SK-N-MC (cell line): ENCODE measurements around the gene SRD5A2.

ENCODE experiments used
- EZH2 ChIP-seq: fragments of 200-600 bp; sonication (generic); IDR thresholded peaks from one replicate; pipeline ENCODE4 v1.6.1; 2017; ENCODE audit warnings: antibody characterized with exemption
- POLR2AphosphoS5 ChIP-seq: IDR thresholded peaks from 2 replicates; pipeline ENCODE4 v1.6.1; 2012; ENCODE audit warnings: mild to moderate bottlenecking, low read depth, low read length, borderline replicate concordance

DNA sequence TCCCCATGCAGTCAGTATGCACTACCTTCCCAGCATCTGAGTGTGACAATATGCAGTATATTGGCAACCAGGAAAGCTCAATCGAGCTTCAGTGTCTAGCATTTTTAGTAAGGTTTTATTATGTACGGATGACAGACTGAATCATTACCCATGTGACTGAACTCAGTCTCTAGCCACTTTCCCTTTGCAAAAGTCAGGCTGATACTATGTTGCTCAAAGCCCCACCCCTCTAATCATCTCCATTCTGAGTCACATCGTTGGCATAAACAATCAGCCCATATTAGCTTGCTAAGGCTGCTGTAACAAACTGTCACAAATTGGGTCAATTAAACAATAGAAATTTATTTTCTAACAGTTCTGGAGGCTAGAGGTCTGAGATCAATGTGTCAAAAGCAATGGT, 25.8 kb upstream of the SRD5A2 start:
- TF ChIP-seq EZH2 = no peak
- no peak for TF ChIP-seq POLR2AphosphoS5
